Fibroblast of the aortic adventitia (primary cell): ENCODE measurements around the gene SAFB. TPM values are rescaled to one million over a fixed set of nuclear protein-coding genes. Genes with fewer than 3 reads are reported as not detected.

ENCODE experiments used
- DNase-seq: peaks from one replicate; pipeline ENCODE4 v3.0.0-alpha.2; 2010; ENCODE audit warnings: low read depth
- H3K4me3 ChIP-seq: 2 replicates; pipeline ENCODE4 v1.5.1; 2011; ENCODE audit warnings: low read depth, mild to moderate bottlenecking, control low read depth, low read length, moderate library complexity
- CTCF ChIP-seq: IDR thresholded peaks from 2 replicates; pipeline ENCODE4 v1.5.1; 2011; ENCODE audit warnings: mild to moderate bottlenecking, low read length, control low read depth, inconsistent platforms; ENCODE audit not compliant: insufficient read depth
- total RNA-seq: library from RNA; depleted of rRNA; stranded (reverse); fragments of >200 nt; gene quantifications from 2 replicates; pipeline ENCODE4 v1.2.3, GENCODE V29; 2012; ENCODE audit warnings: low replicate concordance

Gene SAFB
- total RNA-seq, 1 donor: 43.5 TPM

GRCh38 chr19:5645409-5645808 lies 22.5 kb downstream of the SAFB start:
- TF ChIP-seq CTCF: no peak
- no peak overlapping the region for H3K4me3 ChIP-seq

GRCh38 chr19:5646703-5647102 lies 23.8 kb downstream of the SAFB start:
- no peak for DNase-seq
- no peak for TF ChIP-seq CTCF
- H3K4me3 ChIP-seq: no peak overlapping the region

More at GRCh38 chr19:5645409-5645808, 22.5 kb downstream of the SAFB start:
- DNase-seq: no peak

GRCh38 chr19:5648464-5648863 lies 25.6 kb downstream of the SAFB start:
- no peak overlapping the region for H3K4me3 ChIP-seq
- TF ChIP-seq CTCF: no peak
- no peak for DNase-seq

GRCh38 chr19:5651361-5651760 lies 28.5 kb downstream of the SAFB start:
- TF ChIP-seq CTCF: no peak
- H3K4me3 ChIP-seq: no peak overlapping the region
- no peak for DNase-seq

GRCh38 chr19:5652261-5652660 lies 29.4 kb downstream of the SAFB start:
- no peak for TF ChIP-seq CTCF
- no peak overlapping the region for H3K4me3 ChIP-seq
- DNase-seq: no peak

- DNase-seq: no peak
- TF ChIP-seq CTCF: no peak
- no peak overlapping the region for H3K4me3 ChIP-seq
Observed at GRCh38 chr19:5654931-5655330, 32.0 kb downstream of the SAFB start.

GRCh38 chr19:5655412-5655811 lies 32.5 kb downstream of the SAFB start:
- TF ChIP-seq CTCF: no peak
- no peak for DNase-seq
- H3K4me3 ChIP-seq: no peak overlapping the region
